GM21381 (cell line): Measurements from ENCODE around the gene DAD1.
"Not testable (repeated sequence)": the region's sequence is repeated elsewhere in the genome, so short reads cannot be mapped to it uniquely, and the experiment has no call there.

Source experiments
- ATAC-seq: cut with Tn5 transposase; IDR thresholded peaks from one replicate; pipeline ENCODE4 v1.9.1; 2021; ENCODE audit warnings: mild to moderate bottlenecking, moderate library complexity; ENCODE audit not compliant: unreplicated experiment

DAD1 gene

DNA sequence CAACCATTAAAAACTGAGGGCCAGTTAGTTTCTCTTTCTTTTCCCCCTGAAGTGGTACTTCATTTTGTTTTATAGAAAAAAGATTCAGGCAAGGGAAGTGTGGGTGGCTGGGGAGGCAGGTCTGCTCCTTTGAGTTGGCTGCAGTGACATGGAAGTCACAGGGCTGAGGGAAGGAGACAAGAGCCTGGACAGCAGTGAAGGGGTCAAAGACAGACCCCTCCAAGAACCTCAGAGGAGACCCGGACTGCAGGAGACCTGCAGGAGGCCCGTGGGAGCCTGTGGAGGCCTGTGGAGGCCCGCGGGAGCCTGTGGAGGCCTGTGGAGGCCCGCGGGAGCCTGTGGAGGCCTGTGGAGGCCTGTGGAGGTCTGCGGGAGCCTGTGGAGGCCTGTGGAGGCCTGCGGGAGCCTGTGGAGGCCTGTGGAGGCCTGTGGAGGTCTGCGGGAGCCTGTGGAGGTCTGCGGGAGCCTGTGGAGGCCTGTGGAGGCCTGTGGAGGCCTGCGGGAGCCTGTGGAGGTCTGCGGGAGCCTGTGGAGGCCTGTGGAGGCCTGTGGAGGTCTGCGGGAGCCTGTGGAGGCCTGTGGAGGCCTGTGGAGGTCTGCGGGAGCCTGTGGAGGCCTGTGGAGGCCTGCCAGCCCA, 35.0 kb downstream of the DAD1 start:
- ATAC-seq = not testable (repeated sequence)

DNA sequence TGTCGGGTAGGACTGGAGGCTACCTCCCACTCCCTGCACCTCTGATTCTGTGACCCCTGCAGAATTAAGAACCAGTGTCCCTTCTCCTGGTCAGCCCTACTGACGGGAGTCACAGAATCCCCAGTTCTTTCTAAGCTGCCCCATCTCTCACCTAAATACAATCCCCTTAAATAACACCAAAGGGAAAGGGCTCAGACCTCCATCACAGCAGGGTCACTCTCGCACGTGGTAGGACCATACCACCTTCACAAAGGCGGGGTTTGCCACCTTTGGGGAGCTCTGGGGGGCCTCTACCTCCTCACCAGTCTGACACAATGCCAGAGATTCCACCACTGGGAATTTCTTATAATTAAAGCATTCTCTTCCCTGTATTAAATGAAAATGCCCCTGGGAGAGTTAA, 35.6 kb downstream of the DAD1 start:
- ATAC-seq = no peak

DNA sequence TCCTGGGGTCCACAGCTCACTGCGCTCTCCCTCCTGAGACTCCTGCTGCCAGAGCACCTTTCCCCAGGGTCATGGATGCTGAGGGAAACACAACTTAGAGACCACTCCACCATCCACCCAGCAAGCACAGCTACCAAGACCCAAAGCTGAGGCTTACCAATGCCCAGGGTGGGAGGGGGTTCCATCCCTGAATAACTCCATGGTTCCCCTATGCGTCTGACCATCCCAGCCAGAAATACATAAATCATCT, 36.3 kb downstream of the DAD1 start:
- no peak for ATAC-seq

DNA sequence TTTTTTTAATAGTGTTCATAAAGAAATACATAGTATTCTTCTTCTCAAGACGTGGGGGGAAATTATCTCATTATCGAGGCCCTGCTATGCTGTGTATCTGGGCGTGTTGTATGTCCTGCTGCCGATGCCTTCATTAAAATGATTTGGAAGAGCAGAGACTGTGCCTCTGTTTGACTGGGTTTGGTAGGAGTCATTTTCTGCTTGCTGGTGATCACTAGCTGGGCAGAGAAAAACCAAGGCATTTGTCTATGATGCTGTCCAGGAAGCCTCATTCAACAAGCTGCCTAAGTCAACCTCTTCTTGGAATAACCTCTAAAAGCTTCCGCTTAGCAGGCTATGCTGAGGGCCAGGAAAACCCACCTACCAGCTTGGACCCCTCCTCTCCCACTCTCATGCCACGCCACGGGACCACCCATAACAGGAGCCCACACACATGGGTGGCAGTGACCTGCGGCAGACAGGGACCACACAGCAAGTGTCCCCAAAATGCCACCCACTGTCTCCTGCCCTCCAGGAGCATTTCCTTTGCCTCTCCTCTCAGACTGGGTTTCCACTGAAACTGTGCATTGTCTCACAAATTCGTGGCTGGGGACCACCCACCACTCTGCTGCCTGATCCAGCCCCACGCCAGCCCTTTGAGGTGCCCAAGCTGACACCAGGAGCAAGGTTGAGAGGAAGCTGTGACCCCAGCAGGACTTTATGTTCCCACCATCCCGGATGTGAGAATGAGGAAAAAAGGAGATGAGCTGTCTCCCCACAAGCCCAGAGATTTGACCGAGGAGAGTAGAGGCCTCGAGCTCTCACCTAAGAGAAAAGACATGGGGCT, 36.8 kb downstream of the DAD1 start:
- ATAC-seq = no peak

DNA sequence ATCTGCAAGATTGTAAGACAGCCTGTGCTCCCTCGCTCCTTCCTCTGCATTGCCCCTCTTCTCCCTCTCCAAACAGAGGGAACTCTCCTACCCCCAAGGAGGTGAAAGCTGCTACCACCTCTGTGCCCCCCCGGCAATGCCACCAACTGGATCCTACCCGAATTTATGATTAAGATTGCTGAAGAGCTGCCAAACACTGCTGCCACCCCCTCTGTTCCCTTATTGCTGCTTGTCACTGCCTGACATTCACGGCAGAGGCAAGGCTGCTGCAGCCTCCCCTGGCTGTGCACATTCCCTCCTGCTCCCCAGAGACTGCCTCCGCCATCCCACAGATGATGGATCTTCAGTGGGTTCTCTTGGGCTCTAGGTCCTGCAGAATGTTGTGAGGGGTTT, 37.4 kb downstream of the DAD1 start:
- ATAC-seq = no peak

DNA sequence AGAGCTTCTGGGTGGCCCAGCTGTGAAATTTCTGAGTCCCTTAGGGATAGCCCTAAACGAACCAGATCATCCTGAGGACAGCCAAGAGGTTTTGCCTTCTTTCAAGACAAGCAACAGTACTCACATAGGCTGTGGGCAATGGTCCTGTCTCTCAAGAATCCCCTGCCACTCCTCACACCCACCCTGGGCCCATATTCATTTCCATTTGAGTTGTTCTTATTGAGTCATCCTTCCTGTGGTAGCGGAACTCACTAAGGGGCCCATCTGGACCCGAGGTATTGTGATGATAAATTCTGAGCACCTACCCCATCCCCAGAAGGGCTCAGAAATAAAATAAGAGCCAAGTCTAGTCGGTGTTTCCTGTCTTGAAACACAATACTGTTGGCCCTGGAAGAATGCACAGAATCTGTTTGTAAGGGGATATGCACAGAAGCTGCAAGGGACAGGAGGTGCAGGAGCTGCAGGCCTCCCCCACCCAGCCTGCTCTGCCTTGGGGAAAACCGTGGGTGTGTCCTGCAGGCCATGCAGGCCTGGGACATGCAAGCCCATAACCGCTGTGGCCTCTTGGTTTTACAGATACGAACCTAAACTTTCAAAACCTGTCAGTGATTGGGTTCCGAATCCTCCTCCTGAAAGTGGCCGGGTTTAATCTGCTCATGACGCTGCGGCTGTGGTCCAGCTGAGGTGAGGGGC, 38.9 kb downstream of the DAD1 start:
- peak; percentile 58 for ATAC-seq

DNA sequence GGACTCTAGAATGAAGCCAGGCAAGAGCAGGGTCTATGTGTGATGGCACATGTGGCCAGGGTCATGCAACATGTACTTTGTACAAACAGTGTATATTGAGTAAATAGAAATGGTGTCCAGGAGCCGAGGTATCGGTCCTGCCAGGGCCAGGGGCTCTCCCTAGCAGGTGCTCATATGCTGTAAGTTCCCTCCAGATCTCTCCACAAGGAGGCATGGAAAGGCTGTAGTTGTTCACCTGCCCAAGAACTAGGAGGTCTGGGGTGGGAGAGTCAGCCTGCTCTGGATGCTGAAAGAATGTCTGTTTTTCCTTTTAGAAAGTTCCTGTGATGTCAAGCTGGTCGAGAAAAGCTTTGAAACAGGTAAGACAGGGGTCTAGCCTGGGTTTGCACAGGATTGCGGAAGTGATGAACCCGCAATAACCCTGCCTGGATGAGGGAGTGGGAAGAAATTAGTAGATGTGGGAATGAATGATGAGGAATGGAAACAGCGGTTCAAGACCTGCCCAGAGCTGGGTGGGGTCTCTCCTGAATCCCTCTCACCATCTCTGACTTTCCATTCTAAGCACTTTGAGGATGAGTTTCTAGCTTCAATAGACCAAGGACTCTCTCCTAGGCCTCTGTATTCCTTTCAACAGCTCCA, 39.6 kb downstream of the DAD1 start:
- ATAC-seq = no peak

DNA sequence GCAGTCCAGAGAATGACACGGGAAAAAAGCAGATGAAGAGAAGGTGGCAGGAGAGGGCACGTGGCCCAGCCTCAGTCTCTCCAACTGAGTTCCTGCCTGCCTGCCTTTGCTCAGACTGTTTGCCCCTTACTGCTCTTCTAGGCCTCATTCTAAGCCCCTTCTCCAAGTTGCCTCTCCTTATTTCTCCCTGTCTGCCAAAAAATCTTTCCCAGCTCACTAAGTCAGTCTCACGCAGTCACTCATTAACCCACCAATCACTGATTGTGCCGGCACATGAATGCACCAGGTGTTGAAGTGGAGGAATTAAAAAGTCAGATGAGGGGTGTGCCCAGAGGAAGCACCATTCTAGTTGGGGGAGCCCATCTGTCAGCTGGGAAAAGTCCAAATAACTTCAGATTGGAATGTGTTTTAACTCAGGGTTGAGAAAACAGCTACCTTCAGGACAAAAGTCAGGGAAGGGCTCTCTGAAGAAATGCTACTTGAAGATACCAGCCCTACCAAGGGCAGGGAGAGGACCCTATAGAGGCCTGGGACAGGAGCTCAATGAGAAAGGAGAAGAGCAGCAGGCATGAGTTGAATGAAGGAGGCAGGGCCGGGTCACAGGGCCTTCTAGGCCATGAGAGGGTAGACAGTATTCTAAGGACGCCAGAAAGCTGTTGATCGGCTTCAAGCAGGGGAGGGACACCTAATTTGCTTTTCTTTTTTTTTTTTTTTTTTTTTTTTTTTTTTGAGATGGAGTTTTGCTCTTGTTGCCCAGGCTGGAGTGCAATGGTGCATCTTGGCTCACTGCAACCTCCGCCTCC, 40.9 kb downstream of the DAD1 start:
- no peak for ATAC-seq

DNA sequence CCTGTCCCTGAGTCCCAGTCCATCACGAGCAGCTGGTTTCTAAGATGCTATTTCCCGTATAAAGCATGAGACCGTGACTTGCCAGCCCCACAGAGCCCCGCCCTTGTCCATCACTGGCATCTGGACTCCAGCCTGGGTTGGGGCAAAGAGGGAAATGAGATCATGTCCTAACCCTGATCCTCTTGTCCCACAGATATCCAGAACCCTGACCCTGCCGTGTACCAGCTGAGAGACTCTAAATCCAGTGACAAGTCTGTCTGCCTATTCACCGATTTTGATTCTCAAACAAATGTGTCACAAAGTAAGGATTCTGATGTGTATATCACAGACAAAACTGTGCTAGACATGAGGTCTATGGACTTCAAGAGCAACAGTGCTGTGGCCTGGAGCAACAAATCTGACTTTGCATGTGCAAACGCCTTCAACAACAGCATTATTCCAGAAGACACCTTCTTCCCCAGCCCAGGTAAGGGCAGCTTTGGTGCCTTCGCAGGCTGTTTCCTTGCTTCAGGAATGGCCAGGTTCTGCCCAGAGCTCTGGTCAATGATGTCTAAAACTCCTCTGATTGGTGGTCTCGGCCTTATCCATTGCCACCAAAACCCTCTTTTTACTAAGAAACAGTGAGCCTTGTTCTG, 41.6 kb downstream of the DAD1 start:
- no peak for ATAC-seq

DNA sequence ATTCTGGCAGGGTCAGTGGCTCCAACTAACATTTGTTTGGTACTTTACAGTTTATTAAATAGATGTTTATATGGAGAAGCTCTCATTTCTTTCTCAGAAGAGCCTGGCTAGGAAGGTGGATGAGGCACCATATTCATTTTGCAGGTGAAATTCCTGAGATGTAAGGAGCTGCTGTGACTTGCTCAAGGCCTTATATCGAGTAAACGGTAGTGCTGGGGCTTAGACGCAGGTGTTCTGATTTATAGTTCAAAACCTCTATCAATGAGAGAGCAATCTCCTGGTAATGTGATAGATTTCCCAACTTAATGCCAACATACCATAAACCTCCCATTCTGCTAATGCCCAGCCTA, 42.3 kb downstream of the DAD1 start:
- no peak for ATAC-seq

DNA sequence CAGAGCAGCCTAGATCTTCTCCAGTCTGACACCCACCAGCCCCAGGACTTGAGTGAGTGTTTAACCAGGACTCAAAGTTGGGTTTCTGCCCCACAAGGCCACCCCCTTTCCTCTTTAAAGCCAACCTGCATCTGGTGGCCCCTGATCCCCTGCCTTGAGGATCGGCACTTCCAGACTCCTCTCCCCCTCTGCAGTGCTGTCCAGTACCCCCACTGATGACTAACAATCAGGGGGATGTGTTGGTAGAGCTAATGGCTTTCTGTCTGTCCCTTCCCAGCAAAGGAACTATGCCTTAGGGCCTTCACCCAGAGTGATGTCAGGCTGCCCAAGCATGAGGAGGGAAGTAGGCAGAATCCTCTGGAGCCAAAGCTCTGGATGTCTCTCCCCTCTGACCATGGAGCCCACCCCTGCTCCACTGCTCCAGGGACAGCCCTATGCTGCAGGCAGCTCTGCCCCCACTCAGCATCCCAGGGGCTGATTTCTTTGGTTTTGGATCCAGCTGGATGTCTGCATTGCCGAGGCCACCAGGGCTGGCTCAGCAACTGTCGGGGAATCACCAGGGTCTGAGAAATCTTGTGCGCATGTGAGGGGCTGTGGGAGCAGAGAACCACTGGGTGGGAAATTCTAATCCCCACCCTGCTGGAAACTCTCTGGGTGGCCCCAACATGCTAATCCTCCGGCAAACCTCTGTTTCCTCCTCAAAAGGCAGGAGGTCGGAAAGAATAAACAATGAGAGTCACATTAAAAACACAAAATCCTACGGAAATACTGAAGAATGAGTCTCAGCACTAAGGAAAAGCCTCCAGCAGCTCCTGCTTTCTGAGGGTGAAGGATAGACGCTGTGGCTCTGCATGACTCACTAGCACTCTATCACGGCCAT, 42.9 kb downstream of the DAD1 start:
- ATAC-seq = no peak

DNA sequence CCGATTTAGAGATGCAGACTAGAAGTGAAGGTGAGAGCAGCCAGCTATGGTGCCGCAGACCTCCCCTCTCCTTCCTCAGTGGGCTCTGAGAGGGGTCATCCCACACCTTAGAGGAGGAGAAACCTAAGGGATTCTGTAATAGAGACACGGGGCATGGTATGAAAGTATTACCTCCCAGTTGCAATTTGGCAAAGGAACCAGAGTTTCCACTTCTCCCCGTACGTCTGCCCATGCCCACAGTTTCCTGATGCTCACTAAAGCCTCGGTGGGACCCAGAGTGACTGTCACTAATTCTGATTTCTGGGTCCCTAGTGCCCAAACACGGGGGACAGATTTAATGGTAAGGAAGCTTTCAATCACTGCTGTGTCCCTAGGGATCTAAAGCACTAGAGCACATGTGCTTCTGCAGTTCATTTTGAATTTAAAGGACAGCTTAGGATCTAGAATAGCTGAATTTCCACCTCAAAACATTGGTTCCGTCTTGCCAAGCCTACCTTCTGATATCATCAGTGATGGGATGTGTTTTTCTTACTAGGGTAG, 44.1 kb downstream of the DAD1 start:
- ATAC-seq = no peak

DNA sequence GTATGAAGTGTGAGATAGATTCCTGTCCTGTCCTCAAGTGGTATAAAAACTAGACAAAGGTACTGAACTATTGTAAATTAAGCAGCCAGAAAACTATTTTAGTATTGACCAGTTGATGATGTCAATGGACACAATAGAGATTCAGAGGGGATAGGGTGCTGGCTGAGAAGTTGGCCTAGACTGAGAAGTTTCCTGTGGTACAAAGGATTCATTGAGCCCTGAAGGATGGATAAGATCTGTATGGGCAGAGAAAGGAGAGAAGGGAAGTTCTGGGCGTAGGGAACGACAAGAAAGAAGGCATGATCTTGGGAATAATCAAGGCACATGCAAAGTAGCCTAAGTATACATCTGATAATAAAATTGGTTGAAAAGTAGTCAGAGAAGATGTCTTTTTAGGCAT, 44.6 kb downstream of the DAD1 start:
- no peak for ATAC-seq

DNA sequence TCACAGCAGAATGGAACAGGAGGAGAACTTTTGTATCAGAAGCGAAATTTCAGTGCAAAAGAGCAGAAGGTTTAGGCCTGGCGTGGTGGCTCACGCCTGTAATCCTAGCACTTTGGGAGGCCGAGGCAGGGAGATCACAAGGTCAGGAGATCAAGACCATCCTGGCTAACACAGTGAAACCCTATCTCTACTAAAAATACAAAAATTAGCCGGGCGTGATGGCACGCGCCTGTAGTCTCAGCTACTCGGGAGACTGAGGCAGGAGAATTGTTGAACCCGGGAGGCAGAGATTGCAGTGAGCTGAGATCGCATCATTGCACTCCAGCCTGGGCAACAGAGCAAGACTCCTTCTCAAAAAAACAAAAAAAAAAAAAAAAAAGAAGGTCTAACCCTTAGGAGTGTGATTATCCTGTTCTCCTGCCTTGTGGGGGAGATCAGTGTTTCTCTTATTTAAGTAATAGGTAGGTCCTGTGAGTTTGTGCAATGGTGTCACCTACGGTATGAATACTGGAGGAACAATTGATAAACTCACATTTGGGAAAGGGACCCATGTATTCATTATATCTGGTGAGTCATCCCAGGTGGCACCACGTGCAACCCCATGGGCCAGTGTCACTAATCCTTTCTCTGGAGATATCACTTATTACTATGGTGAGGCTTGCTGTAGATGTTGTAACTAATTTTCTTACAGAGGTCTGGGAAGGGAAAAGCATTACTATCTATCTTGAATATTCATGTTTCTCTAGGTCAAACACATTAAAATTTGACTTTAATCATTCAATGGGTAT, 45.3 kb downstream of the DAD1 start:
- ATAC-seq = not testable (repeated sequence)

DNA sequence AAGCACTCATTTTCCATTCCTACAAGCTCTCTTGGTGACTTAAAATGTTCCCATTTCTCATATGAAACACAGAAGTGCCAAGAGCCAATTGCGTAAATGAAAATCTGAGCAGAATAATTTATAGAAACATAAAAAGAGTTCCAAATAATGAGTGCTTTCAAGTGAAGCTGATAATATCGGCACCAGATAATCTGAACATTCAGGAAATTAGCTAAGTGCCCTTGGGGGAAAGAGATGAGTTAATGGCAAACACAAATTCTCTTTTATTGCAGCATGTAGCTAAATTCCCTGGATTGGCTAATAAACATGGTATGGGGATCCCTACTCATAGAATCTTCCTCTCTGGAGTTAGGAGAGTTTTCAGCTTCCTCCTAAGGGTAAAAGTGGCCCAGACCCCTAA, 46.7 kb downstream of the DAD1 start:
- ATAC-seq = no peak

DNA sequence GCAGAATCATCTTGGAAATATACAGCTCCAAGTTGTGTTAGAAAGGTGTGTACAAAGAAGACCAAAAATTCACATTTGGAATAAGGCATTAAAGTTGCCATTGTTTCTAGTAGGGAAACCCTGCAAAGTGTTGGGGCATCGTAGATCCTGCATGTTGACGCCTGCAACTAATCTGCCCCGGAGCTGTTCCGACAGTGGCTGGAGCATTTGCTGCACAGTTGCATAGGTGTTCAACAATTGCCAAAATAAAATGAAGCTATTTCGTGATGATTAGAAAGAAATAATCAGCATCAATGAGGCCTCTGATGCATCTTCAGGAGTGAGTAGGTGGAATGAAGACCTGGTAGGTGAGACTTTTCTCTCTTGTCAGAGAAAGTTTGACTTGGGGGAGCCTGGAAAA, 47.3 kb downstream of the DAD1 start:
- ATAC-seq = no peak

DNA sequence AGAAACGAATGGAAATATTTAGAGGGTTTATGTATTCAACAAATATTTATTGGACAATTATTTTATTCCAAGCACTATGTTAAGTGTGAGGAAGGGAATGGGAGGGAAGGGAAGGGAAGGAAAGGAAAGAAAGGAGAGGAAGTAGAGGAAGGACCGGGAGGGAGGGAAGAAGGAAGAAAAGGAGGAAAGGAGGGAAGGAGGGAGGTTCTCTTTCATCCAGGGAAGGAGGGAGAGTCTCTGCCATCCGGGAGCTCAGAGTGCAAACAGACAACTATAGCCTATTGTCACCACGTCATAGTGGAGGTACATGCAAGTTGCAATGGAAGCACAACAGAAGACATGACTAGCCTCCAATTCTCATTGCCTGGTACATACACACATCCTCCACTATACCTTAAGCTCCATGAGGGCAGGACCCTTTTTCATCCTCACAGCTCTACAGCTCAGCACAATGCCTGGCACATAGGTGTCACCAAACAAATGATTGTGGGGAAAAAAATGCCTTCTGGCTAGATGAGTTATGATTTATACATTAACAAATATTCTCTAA, 48.1 kb downstream of the DAD1 start:
- ATAC-seq = no peak

DNA sequence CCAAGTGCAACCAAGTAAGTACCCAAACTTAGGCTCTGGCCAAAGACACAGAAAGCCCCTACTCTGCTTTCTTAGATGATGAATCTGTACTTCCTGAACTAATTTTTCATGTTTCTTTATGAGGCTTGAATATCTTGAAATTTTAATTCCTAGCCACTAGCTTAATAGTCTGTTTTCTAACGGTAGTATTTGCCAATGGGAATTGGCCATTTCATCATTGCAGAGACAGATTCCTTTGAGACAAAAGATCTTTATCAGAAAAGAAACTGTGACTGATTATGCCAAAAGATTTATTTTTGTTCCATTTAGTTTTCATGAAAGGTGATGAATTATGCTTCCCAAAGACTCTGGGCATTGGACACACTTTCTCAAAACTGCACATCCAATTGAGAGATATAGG, 48.7 kb downstream of the DAD1 start:
- ATAC-seq = no peak
